Trophoblast cell (in vitro differentiated cells and primary cell): ENCODE results near the gene IFI30.

Experiments
- DNase-seq, 2 donors: peaks; one replicate each; pipeline ENCODE4 v3.0.0-alpha.2; 2016
- H2AFZ ChIP-seq: 2 replicates; pipeline ENCODE4 v1.6.1; 2013; ENCODE audit warnings: low read length, moderate library complexity, mild to moderate bottlenecking; ENCODE audit not compliant: insufficient read depth, poor library complexity
- H2AK5ac ChIP-seq: 2 replicates; pipeline ENCODE4 v1.6.1; 2013; ENCODE audit warnings: mild to moderate bottlenecking, low read length
- H2BK120ac ChIP-seq: 2 replicates; pipeline ENCODE4 v1.6.1; 2013; ENCODE audit warnings: low read length, mild to moderate bottlenecking, moderate library complexity; ENCODE audit not compliant: insufficient read depth, poor library complexity
- H2BK12ac ChIP-seq: 2 replicates; pipeline ENCODE4 v1.6.1; 2013; ENCODE audit warnings: mild to moderate bottlenecking, low read length, moderate library complexity
- H2BK5ac ChIP-seq: 2 replicates; pipeline ENCODE4 v1.6.1; 2013; ENCODE audit warnings: low read length, low read depth, moderate library complexity, mild to moderate bottlenecking; ENCODE audit not compliant: poor library complexity
- H3K14ac ChIP-seq: 2 replicates; pipeline ENCODE4 v1.6.1; 2013; ENCODE audit warnings: mild to moderate bottlenecking, low read length
- H3K18ac ChIP-seq: 2 replicates; pipeline ENCODE4 v1.6.1; 2013; ENCODE audit warnings: mild to moderate bottlenecking, low read length
- H3K23ac ChIP-seq: 2 replicates; pipeline ENCODE4 v1.6.1; 2013; ENCODE audit warnings: low read length
- H3K27ac ChIP-seq: 2 replicates; pipeline ENCODE4 v1.5.1; 2013; ENCODE audit warnings: low read depth, mild to moderate bottlenecking, inconsistent platforms, low read length, moderate library complexity
- H3K27me3 ChIP-seq: 2 replicates; pipeline ENCODE4 v1.6.1; 2013; ENCODE audit warnings: inconsistent platforms, mild to moderate bottlenecking, low read length, moderate library complexity; ENCODE audit not compliant: insufficient read depth
- H3K36me3 ChIP-seq, 2 experiments: 1 replicate in 1 of 2; 2 replicates in 1 of 2; pipeline ENCODE4 v1.6.1; 2013; ENCODE audit warnings: low read length in 2 of 2, mild to moderate bottlenecking in 2 of 2, moderate library complexity in 1 of 2; ENCODE audit not compliant: insufficient read depth in 2 of 2, control insufficient read depth in 1 of 2
- H3K4ac ChIP-seq: 2 replicates; pipeline ENCODE4 v1.6.1; 2013; ENCODE audit warnings: low read depth, mild to moderate bottlenecking, low read length, moderate library complexity
- H3K4me1 ChIP-seq, 2 experiments: 1 replicate in 1 of 2; 2 replicates in 1 of 2; pipeline ENCODE4 v1.6.1; 2013; ENCODE audit warnings: low read length in 2 of 2, mild to moderate bottlenecking in 2 of 2, moderate library complexity in 1 of 2; ENCODE audit not compliant: insufficient read depth in 2 of 2, control insufficient read depth in 1 of 2
- H3K4me2 ChIP-seq: 2 replicates; pipeline ENCODE4 v1.6.1; 2013; ENCODE audit warnings: inconsistent platforms, mild to moderate bottlenecking, low read length, moderate library complexity
- H3K4me3 ChIP-seq: 2 replicates; pipeline ENCODE4 v1.5.1; 2013; ENCODE audit warnings: mild to moderate bottlenecking, low read depth, low read length, inconsistent platforms
- H3K79me1 ChIP-seq: one replicate; pipeline ENCODE4 v1.6.1; 2013; ENCODE audit warnings: low read length
- H3K79me2 ChIP-seq: 2 replicates; pipeline ENCODE4 v1.6.1; 2013; ENCODE audit warnings: low read length, mild to moderate bottlenecking; ENCODE audit not compliant: control insufficient read depth, insufficient read depth, poor library complexity
- H3K9ac ChIP-seq: 2 replicates; pipeline ENCODE4 v1.6.1; 2013; ENCODE audit warnings: mild to moderate bottlenecking, low read length
- H3K9me3 ChIP-seq: 2 replicates; pipeline ENCODE4 v1.6.1; 2013; ENCODE audit warnings: low read depth, mild to moderate bottlenecking, control low read depth, inconsistent platforms, low read length; ENCODE audit not compliant: insufficient read depth
- H4K12ac ChIP-seq: 2 replicates; pipeline ENCODE4 v1.6.1; 2013; ENCODE audit warnings: low read depth, mild to moderate bottlenecking, low read length, moderate library complexity
- H4K8ac ChIP-seq: 2 replicates; pipeline ENCODE4 v1.6.1; 2013; ENCODE audit warnings: low read depth, mild to moderate bottlenecking, low read length, moderate library complexity
- H4K91ac ChIP-seq: one replicate; pipeline ENCODE4 v1.6.1; 2013; ENCODE audit warnings: low read depth, mild to moderate bottlenecking, low read length, moderate library complexity
- WGBS: extraction: QIAGEN DNeasy Blood & Tissue Kit; methylation state at CpG from one replicate; pipeline ENCODE4 v1.1.7; 2013; ENCODE audit warnings: missing lambda C conversion rate; ENCODE audit not compliant: insufficient read length, insufficient coverage; ENCODE audit errors: extremely low coverage; 5-methylcytosine and 5-hydroxymethylcytosine counted together

The IFI30 gene

GRCh38 chr19:18196511-18196845, 22.9 kb downstream of the IFI30 start:
- H2BK5ac ChIP-seq = no peak overlapping the region
- H3K18ac ChIP-seq = no peak overlapping the region
- H4K12ac ChIP-seq = no peak overlapping the region

GRCh38 chr19:18197306-18197705, 23.7 kb downstream of the IFI30 start:
- no CpG with 5 or more reads among the region's 18 CpGs for WGBS
- Histone ChIP-seq H2AFZ (no peak overlapping the region), H3K36me3 (peaks cover 11 to 12% of the 10 kb centered on the region in 2 experiments), H2AK5ac (no peak overlapping the region), H3K4me2 (no peak overlapping the region), H3K79me2 (peaks cover 6% of the 10 kb centered on the region), H2BK5ac (no peak overlapping the region), H3K79me1 (peaks cover 5% of the 10 kb centered on the region), H3K9ac (no peak overlapping the region), H3K9me3 (peaks cover under 1% of the 10 kb centered on the region), H3K4ac (no peak overlapping the region), H3K27ac (no peak overlapping the region), H2BK120ac (no peak overlapping the region), H3K4me1 (peaks cover 12 to 13% of the 10 kb centered on the region in 2 experiments), H3K14ac (no peak overlapping the region), H3K18ac (no peak overlapping the region), H3K23ac (no peak overlapping the region), H3K27me3 (no peaks in the 10 kb centered on the region), H4K12ac (no peak overlapping the region), H4K8ac (no peak overlapping the region), H4K91ac (no peak overlapping the region), H2BK12ac (no peak overlapping the region), H3K4me3 (no peak overlapping the region)
- DNase-seq = no peak

More at GRCh38 chr19:18196511-18196845, 22.9 kb downstream of the IFI30 start:
- Histone ChIP-seq H3K79me2 (peaks cover 6% of the 10 kb centered on the region), H3K4me1 (peaks cover 15 to 17% of the 10 kb centered on the region in 2 experiments), H3K14ac (no peak overlapping the region), H3K9ac (no peak overlapping the region), H4K91ac (no peak overlapping the region), H3K27me3 (no peaks in the 10 kb centered on the region), H4K8ac (no peak overlapping the region), H3K4me3 (no peak overlapping the region), H2AFZ (no peak overlapping the region), H3K9me3 (no peaks in the 10 kb centered on the region), H3K79me1 (peaks cover 6% of the 10 kb centered on the region), H2BK120ac (no peak overlapping the region), H2BK12ac (no peak overlapping the region), H3K27ac (no peak overlapping the region), H2AK5ac (no peak overlapping the region), H3K4me2 (no peak overlapping the region), H3K23ac (no peak overlapping the region), H3K36me3 (peaks cover 11 to 12% of the 10 kb centered on the region in 2 experiments), H3K4ac (no peak overlapping the region)
- no peak for DNase-seq
- no CpG with 5 or more reads among the region's 7 CpGs for WGBS

- H3K27ac ChIP-seq = no peak overlapping the region
- peaks cover 3% of the 10 kb centered on the region for H3K9me3 ChIP-seq
- H3K18ac ChIP-seq = no peak overlapping the region
- peaks cover 12 to 13% of the 10 kb centered on the region in 2 experiments for H3K4me1 ChIP-seq
- no peak overlapping the region for H4K8ac ChIP-seq
- no peak overlapping the region for H4K12ac ChIP-seq
- H3K27me3 ChIP-seq = no peaks in the 10 kb centered on the region
- no peak overlapping the region for H2AK5ac ChIP-seq
- H3K79me2 ChIP-seq = peaks cover 6% of the 10 kb centered on the region
- no peak overlapping the region for H3K4me3 ChIP-seq
- H3K4ac ChIP-seq = no peak overlapping the region
- no peak overlapping the region for H2AFZ ChIP-seq
- H4K91ac ChIP-seq = no peak overlapping the region
- H3K14ac ChIP-seq = no peak overlapping the region
- H2BK5ac ChIP-seq = no peak overlapping the region
- no peak overlapping the region for H3K23ac ChIP-seq
- H2BK120ac ChIP-seq = no peak overlapping the region
- peaks cover 11 to 12% of the 10 kb centered on the region in 2 experiments for H3K36me3 ChIP-seq
- DNase-seq = no peak
- H3K4me2 ChIP-seq = no peak overlapping the region
- H3K9ac ChIP-seq = no peak overlapping the region
- H2BK12ac ChIP-seq = no peak overlapping the region
- WGBS = no CpG with 5 or more reads among the region's 6 CpGs
- peaks cover 4% of the 10 kb centered on the region for H3K79me1 ChIP-seq
Observed at GRCh38 chr19:18197941-18198340, 24.3 kb downstream of the IFI30 start.

GRCh38 chr19:18198374-18198773, 24.8 kb downstream of the IFI30 start:
- Histone ChIP-seq H2BK5ac (no peak overlapping the region), H3K14ac (no peak overlapping the region), H3K27me3 (no peaks in the 10 kb centered on the region), H3K4me2 (no peak overlapping the region), H3K4me3 (no peak overlapping the region), H3K79me2 (peaks cover 4% of the 10 kb centered on the region), H2AK5ac (no peak overlapping the region), H4K91ac (no peak overlapping the region), H2BK120ac (no peak overlapping the region), H3K9ac (no peak overlapping the region), H2AFZ (no peak overlapping the region), H3K36me3 (peaks cover 11 to 12% of the 10 kb centered on the region in 2 experiments), H3K9me3 (peaks cover 7% of the 10 kb centered on the region), H4K8ac (no peak overlapping the region), H3K79me1 (peaks cover under 1% of the 10 kb centered on the region), H2BK12ac (no peak overlapping the region), H3K4me1 (peaks cover 17% of the 10 kb centered on the region in 2 experiments), H3K18ac (no peak overlapping the region), H4K12ac (no peak overlapping the region), H3K23ac (no peak overlapping the region), H3K4ac (no peak overlapping the region), H3K27ac (no peak overlapping the region)
- no CpG with 5 or more reads among the region's 6 CpGs for WGBS
- no peak for DNase-seq
